ENCODE data around the gene FRAT2. TPM values are rescaled to one million over a fixed set of nuclear protein-coding genes. Genes with fewer than 3 reads are reported as not detected.

Gene FRAT2
- total and polyA plus RNA-seq, 4 donors = 2.7 to 15.1 (median 11.7) TPM

- no peak for TF ChIP-seq JUND (IDR thresholded peaks at IDR 0.05)
- no peak for TF ChIP-seq GABPA (IDR thresholded peaks at IDR 0.05 in 1 of 2, conservative IDR thresholded peaks at IDR 0.05 in 1 of 2)
- TF ChIP-seq YY1 (IDR thresholded peaks at IDR 0.05) = no peak
- TF ChIP-seq ZBTB33 (IDR thresholded peaks at IDR 0.05) = no peak
- no peak for TF ChIP-seq HNF4A (conservative IDR thresholded peaks at IDR 0.05)
- no peak for TF ChIP-seq SP1 (IDR thresholded peaks at IDR 0.05)
- no peak for TF ChIP-seq RAD21 (IDR thresholded peaks at IDR 0.05)
- TF ChIP-seq TAF1 (conservative IDR thresholded peaks at IDR 0.05) = no peak
- TF ChIP-seq FOXA2 (IDR thresholded peaks at IDR 0.05) = no peak
- TF ChIP-seq, protein P1, sequence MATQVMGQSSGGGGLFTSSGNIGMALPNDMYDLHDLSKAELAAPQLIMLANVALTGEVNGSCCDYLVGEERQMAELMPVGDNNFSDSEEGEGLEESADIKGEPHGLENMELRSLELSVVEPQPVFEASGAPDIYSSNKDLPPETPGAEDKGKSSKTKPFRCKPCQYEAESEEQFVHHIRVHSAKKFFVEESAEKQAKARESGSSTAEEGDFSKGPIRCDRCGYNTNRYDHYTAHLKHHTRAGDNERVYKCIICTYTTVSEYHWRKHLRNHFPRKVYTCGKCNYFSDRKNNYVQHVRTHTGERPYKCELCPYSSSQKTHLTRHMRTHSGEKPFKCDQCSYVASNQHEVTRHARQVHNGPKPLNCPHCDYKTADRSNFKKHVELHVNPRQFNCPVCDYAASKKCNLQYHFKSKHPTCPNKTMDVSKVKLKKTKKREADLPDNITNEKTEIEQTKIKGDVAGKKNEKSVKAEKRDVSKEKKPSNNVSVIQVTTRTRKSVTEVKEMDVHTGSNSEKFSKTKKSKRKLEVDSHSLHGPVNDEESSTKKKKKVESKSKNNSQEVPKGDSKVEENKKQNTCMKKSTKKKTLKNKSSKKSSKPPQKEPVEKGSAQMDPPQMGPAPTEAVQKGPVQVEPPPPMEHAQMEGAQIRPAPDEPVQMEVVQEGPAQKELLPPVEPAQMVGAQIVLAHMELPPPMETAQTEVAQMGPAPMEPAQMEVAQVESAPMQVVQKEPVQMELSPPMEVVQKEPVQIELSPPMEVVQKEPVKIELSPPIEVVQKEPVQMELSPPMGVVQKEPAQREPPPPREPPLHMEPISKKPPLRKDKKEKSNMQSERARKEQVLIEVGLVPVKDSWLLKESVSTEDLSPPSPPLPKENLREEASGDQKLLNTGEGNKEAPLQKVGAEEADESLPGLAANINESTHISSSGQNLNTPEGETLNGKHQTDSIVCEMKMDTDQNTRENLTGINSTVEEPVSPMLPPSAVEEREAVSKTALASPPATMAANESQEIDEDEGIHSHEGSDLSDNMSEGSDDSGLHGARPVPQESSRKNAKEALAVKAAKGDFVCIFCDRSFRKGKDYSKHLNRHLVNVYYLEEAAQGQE (IDR thresholded peaks at IDR 0.05) = no peak
- TF ChIP-seq RXRA (IDR thresholded peaks at IDR 0.05) = no peak
- TF ChIP-seq EGR1 (IDR thresholded peaks at IDR 0.05; ENCODE audit: low read depth in 2 of 2) = no peak
- no peak for TF ChIP-seq NR2F2 (IDR thresholded peaks at IDR 0.05)
- no peak for TF ChIP-seq MAX (IDR thresholded peaks at IDR 0.05)
- no peak for TF ChIP-seq HNF4G (IDR thresholded peaks at IDR 0.05)
- TF ChIP-seq, protein P2, sequence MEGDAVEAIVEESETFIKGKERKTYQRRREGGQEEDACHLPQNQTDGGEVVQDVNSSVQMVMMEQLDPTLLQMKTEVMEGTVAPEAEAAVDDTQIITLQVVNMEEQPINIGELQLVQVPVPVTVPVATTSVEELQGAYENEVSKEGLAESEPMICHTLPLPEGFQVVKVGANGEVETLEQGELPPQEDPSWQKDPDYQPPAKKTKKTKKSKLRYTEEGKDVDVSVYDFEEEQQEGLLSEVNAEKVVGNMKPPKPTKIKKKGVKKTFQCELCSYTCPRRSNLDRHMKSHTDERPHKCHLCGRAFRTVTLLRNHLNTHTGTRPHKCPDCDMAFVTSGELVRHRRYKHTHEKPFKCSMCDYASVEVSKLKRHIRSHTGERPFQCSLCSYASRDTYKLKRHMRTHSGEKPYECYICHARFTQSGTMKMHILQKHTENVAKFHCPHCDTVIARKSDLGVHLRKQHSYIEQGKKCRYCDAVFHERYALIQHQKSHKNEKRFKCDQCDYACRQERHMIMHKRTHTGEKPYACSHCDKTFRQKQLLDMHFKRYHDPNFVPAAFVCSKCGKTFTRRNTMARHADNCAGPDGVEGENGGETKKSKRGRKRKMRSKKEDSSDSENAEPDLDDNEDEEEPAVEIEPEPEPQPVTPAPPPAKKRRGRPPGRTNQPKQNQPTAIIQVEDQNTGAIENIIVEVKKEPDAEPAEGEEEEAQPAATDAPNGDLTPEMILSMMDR (IDR thresholded peaks at IDR 0.05; ENCODE audit: low read depth, low read length, missing input control) = no peak
- no peak for TF ChIP-seq FOXA1 (IDR thresholded peaks at IDR 0.05)
- TF ChIP-seq, protein P3, sequence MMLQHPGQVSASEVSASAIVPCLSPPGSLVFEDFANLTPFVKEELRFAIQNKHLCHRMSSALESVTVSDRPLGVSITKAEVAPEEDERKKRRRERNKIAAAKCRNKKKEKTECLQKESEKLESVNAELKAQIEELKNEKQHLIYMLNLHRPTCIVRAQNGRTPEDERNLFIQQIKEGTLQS (IDR thresholded peaks at IDR 0.05) = no peak
- Histone ChIP-seq H3K27me3 (ENCODE audit: control insufficient read depth in 4 of 4, insufficient read depth in 4 of 4, low read length in 3 of 4) (no peaks in the 10 kb centered on the region), H3K9me3 (ENCODE audit: control insufficient read depth in 4 of 4, low read length in 3 of 4) (no peaks in the 10 kb centered on the region), H3K4me3 (ENCODE audit: low read depth in 1 of 3, low read length in 3 of 3) (no peak overlapping the region), H3K36me3 (ENCODE audit: control insufficient read depth in 4 of 4, insufficient read depth in 3 of 4, low read depth in 1 of 4, low read length in 3 of 4) (peaks cover 8 to 52% (median 15%) of the 10 kb centered on the region in 4 donors), H3K4me1 (ENCODE audit: control insufficient read depth in 4 of 4, insufficient read depth in 4 of 4, low read length in 3 of 4) (no peaks in the 10 kb centered on the region), H3K27ac (ENCODE audit: low read depth in 1 of 2, low read length in 2 of 2) (no peak overlapping the region), H3K9ac (ENCODE audit: low read depth in 1 of 2, low read length in 2 of 2) (no peak overlapping the region)
- no peak for DNase-seq (ENCODE audit: low spot score)
- 96% methylated on average over 8 of the region's 8 CpGs for WGBS
These were observed 47.1 kb upstream of the FRAT2 start for GRCh38 chr10:97381626-97382025.
